Measurements from ENCODE around the gene OR5H14.

OR5H14 gene

DNA sequence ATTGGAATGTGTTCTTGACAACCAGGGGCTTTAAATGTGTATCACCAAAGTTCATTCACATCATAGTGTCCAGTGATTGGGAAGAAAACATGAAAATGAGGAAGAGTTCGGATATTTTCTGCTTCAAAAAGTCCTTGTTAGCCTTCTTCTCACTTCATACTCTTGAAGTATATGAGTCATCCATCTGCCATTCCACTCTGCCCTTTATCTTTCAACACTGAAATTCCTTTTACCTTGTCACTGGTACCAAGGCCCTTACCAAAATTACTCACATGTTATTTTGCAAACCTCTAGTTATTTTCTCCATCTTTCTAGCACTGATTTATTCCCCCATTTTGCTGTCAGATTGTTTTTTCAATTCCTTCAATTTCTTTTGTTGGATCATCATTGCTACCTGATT lies 51.7 kb downstream of the OR5H14 start:
- DNase-seq (ENCODE audit: low spot score), result no peak

Measured in COLO829 (cell line).